Peyer's patch (tissue), 4 donors: ENCODE data around the gene FAT1.

Source experiments
- CTCF ChIP-seq, 6 experiments: fragments of 450-650 bp in 4 of 6; fragments of 200-600 bp in 2 of 6; sonication (generic) in 1 of 6; IDR thresholded peaks; one replicate each; pipeline ENCODE4 v1.5.1; 2017 to 2019; ENCODE audit warnings: antibody characterized with exemption in 6 of 6, mild to moderate bottlenecking in 3 of 6, moderate library complexity in 1 of 6
- POLR2A ChIP-seq, 2 donors: fragments of 450-650 bp; IDR thresholded peaks; one replicate each; pipeline ENCODE4 v1.5.1; 2017; ENCODE audit warnings: antibody characterized with exemption in 2 of 2, mild to moderate bottlenecking in 2 of 2, moderate library complexity in 2 of 2

DNA sequence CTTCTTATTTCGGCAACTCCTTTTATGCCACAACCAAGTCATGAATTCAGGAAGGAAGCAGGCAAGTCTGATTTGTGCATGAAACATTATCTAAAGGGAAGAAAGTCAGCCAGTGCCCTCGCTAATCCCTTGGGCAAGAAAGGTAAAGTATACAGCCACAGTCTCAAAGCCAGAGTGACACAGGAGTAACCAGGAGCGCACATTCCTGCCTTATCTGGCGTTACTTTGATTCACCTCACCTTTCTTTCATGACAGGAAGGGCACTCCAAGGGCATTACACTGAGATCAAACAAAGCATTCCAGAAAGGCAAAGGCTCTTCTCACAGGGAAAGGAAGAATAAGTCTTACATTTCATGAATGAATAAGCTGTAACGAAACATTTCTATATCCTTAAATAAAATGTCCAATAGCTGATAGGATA, 38.8 kb downstream of the FAT1 start:
- no peak for TF ChIP-seq CTCF (IDR thresholded peaks at IDR 0.05)
- no peak for TF ChIP-seq POLR2A (IDR thresholded peaks at IDR 0.05)
